CD4-positive, alpha-beta T cell treated with Interleukin-1 beta for 1 hour (primary cell): Measurements from ENCODE around the gene NPC1L1.
"Not testable (repeated sequence)": the region's sequence is repeated elsewhere in the genome, so short reads cannot be mapped to it uniquely, and the experiment has no call there.

Experiments used
- DNase-seq, 2 donors: peaks; one replicate each; pipeline ENCODE4 v3.0.0-alpha.2; 2020 to 2022

Gene NPC1L1

DNA sequence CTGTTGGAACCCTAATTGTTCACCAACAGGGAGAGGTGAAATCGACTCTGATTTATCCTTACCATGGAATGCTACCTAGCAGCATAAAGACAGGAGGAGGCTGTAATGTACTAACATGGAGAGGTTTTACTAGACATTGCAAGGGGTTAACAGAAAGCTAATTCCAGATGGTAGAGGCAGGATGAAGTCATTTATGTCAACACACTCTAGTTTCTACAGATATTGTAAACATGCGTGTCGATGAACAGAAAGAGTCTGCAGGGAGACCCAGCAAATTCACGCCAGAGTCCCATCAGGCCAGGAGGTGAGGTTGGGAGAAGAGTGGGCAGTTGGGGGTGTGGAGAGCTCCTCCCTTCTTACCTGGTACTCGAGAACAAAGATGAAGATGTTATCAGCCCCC is 7.0 kb downstream of the NPC1L1 start:
- DNase-seq, result no peak

DNA sequence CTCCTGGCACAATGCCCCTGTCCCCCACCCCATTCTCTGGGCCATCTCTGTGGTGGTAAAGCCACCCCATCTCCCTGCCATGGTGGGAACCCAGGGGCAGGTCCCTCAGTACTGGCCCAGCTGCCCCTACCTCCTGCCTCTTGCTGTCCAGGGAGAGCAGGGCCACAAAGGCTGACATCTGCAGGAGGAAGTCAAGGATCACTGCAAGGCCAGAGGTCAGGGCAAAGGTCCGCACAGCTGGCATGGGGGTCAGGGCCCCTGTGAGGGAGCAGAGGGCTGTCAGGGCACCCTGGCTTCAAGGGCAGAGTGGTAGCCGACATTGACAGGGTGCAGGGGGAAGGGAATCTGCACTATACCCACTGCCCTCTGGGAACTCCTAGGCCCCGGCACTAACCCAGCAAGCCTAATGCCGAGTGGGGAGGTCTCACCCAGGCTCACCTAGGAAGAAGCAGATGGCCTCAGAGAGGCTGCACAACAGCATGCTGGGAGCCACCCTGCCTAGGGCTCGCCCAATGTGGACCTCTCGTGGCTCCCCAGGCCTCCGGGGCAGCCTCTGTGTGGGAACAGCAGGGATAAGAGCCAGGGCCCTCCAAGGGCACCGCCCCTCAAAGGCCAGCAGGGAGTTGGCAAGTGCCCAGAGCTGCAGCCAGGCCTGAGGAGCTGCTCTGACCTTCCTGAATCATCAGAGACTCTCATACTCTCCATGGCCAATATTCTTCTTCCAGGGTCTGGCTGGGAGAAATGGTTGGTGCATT is 7.7 kb downstream of the NPC1L1 start:
- no peak for DNase-seq

DNA sequence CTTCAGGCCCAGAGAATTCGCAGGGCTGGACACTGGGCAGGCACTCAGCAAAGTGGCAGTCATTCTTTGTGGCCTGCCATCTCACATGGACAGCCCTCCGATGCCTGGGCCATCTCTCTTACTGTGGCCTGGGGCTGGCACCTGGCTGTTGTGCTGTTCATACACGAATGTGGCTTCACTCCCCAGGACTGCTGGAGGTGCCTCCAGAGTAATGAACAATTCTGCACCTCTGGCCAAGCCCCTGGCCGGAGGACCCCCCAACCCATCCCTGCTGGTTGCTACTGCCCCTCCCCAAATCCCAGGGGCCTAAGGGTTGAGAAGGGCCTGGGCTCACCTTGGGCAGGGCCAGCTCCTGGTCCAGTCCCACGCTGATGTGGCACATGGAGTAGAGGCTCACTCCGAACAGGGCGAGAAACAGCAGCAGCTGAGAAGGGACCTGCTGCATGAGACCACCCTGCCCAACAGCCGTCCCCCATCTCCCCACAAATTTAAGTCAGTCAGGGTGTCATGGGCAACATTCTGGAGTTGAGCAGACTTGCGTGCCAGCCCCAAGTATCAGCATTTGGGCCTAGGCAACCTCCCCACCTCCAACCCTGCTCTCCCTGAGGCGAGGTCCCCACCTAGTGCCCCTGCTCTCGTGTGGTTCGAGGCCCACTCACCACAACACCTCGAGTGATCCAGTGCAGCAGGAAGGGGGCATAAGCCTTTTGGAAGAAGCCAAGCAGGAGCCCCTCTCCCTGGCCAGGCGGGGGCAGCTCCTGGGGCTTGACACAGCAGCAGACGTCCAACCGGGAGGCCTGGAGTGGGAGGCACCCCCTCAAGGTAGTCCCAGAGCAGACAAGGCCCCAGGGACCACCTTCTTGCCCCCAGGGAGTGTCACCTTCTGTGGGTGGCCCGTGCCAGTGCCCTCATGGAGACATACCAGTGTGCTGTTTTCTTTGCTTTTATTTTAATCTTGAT is 9.4 kb downstream of the NPC1L1 start:
- no peak for DNase-seq

DNA sequence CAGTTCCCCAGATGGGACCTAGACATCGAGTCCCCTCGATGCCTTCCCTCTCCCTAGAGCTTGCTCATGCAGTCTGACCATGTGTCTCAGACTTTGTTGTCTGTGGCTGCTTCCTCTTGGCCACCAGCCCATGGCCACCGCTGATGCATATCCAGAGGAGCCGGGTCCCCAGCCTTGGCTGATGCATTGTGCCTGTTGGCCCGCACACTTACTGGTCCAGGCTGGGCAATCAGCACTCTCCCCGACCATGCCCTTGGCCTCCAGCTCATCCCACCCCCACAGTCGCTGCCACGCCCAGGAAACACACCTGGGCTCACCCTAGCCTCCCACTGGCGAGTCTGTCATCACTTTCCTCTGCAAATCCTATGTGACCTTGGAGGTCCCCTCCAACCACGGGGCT is 10.1 kb downstream of the NPC1L1 start:
- no peak for DNase-seq

DNA sequence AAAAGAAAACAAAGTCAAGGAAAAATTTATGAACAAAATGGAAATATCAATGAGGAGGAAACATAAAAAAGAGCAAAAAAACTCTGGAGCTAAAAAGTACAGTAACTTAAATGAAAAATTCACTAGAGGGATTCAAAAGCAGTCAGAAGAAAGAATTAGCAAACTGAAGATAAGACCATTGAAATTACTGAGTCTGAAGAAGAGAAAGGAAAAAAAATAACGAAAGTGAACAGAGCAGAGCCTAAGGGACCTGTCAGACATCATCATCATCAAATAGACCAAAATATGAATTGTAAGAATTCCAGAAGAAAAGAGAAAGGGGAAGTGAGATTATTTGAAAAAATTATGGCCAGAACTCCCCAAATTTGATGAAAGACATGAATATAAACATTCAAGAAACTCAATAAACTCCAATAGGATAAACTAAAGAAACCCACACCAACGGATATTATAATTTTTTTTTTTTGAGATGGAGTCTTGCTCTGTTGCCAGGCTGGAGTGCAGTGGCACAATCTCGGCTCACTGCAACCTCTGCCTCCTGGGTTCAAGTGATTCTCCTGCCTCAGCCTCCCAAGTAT is 16.2 kb downstream of the NPC1L1 start:
- DNase-seq, result no peak

DNA sequence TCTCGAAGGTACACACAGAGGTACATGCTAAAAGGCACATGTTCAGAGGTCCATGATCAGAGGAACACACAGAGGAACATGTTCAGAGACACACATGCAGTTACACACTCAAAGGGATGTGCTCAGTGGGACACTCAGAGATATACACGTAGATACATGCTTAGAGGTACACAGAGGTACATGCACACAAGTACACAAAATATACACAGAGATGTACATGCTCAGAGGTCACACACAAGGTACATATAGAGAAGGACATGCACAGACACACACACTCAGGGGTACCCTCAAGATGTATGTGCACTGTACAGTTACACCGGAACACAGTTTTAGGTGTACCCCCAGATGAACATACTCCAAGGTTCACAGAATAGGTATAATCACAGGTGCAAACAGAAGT is 18.8 kb downstream of the NPC1L1 start:
- DNase-seq, result no peak

DNA sequence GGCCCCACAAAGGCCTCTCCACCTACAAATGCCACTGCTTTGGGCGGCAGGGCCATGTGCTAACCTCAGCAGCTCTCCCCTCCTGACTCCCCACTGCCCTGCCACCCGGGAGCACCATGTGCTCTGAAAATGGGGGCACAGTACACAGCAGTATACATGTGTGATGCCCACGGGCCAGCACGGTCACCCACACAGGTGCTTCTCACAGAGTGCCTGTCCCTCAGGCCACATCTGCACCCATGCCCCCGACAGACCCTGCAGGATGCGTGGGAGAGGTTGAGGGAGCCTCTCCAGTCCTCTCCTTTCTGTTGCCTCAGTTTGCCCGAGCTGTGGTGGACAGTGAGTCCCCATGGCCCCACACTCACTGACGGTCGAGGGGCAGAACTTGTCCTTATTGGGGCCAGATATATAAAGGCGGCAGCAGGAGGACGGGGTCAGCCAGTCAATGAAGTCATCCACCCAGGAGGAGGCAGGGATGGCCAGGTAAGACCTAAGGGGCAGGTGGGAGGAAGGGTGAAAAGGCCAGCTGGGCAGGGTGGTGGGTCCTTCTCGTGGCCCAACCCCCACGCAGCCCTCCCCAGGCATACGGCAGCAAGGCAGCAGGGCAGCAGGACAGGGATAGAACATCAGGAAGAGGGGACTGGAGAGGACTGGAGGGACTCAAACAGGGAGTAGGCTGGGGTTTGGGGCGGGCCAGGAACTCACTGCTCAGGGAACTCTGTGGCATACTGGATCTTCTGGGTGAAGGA is 19.6 kb downstream of the NPC1L1 start:
- DNase-seq, result no peak

DNA sequence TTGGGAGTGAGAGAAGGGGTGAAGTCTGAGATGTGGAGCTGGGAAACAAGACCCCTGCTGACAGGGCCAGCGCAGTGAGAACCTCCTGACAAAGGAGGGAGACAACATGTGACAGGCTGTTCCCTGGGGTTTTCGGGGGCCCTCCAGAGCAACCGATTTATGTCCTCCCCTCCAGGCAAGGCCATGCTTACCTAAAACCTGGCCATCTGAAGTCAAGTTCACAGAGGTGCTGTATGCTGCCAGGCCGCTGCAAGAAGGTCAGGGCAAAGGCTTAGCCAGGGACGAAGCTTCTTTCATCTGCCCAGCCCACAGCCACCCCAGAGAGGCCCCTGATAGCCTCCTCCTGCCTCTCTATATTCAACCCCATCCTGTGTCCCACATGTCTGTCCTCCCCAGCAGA is 20.6 kb downstream of the NPC1L1 start:
- no peak for DNase-seq

DNA sequence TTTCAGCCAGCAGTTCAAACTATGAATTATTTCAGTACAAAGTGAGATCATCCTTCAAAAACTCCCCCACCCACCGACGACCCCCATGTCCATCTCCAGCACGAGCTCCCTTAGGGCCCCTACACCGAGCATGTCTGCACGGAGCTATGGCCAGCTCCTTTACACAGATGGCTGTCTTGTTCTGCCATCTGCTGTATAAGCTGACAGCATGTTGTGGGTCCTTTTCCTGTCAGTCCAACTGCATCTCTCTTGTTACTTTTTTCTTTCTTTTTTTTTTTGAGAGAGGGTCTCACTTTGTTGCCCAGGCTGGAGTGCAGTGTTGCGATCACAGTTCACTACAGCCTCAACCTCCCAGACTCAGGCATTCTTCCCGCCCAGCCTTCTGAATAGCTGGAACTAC is 21.6 kb downstream of the NPC1L1 start:
- DNase-seq, result no peak

DNA sequence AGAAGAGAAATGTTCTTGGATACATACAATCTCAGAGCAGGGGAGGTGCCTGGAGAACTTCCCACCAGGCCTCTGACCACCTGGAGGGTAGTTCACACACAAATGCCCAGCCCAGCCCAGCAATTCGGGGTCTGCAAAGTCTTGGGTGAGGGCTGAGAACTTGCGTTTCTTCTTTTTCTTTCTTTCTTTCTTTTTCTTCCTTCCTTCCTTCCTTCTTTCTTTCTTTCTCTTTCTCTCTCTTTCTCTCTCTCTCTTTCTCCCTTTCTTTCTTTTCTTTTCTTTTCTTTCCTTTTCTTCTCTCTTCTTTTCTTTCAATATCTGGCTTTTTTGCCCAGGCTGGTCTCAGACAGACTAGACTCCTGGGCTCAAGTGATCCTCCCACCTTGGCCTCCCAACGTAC is 22.4 kb downstream of the NPC1L1 start:
- DNase-seq, result no peak

DNA sequence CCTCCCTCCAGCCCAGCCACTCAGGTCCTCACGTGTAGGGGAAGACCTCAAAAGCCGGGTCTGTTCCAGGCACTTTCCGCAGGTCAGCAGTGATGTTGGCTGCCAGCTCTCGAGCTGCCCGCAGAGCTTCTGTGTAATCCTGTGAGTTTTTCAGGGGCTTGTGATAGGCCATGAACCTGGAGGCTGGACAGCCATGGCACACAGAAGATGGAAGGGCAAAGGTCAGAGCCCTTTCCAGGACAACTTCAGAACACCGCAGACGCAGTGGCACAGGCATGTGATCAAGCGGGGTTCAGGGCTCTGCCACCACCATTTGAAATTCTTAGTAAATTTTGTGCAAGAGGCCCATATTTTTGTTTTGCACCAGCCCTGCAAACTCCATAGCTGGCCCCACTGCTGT is 24.0 kb downstream of the NPC1L1 start:
- DNase-seq, result no peak

DNA sequence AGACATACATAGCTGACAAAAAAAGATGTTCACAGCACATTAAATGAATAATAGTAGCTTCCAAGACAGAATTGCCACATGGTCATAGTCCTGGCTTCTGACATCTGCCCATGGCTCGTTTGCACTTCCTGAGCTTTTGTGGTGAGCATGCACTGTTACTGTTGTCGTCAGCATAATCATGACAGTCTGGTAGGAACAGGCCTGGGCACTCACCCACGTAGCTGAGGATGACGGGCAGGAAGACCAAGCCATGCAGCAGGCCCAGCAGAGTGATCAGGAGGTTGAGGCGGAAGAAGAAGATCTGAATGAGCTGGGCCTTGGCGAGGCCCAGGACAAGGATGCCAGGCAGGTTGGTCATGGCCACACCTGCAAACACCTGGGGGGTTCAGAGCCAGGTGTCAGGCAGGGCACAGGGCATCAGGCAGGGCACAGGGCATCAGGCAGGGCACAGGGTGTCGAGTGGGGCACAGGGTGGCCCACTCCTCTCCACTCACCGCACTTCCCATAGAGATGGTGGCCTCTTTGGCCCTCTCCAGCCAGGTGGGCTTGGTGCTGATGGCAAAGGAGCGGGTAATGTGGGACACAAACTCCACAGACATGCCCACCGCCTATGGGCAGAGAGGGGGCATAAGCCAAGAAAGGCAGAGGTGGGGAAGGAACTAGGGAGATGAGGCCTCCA is 25.4 kb downstream of the NPC1L1 start:
- DNase-seq, result no peak

DNA sequence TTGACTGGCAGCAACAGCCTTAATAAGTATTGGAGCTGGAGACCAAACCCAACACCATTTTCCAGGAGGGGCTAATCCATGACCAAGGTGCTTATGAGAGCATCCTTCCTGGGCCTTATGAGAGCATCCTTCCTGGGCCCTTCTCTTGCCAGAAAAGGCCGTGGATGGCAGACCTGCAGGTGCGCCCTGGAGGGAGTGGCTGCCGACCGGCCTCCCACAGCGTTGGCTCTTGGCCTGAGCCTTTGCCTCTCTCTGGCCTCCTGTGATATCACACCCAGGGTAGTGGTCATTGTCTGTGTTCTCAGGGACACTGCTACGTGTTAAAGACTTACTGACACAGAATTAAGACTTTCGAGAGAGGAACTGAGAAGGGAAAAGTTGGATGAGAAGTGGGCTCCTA is 28.4 kb downstream of the NPC1L1 start:
- DNase-seq, result no peak

DNA sequence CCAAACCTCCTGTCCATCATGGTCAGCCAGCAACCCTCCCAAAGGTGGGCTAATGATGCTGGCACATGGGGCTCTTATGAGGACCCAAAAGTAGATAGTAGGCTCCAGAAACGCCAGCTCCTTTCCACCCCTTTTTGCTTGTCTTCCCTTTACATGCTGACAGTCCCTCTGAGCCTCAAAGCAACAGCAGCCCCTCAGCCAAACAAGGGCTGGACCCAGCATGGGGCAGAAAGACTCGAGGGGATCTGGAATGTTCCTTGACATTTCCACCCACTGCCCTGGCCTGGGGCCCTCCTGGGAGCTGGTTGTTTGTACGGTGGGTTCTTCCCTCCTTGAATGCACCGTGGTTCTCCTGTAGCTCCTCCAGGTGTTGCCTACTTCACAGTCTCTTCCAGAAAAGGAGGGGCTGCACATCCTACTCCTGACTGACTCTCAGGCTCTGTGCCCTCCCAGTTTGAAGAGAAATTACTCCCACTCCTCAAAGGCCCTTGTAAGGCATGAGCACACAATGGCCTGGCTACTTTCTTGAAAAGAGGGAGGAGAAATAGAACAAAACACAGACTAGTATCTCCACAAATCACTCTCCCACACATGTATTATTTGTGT is 29.2 kb downstream of the NPC1L1 start:
- no peak for DNase-seq

DNA sequence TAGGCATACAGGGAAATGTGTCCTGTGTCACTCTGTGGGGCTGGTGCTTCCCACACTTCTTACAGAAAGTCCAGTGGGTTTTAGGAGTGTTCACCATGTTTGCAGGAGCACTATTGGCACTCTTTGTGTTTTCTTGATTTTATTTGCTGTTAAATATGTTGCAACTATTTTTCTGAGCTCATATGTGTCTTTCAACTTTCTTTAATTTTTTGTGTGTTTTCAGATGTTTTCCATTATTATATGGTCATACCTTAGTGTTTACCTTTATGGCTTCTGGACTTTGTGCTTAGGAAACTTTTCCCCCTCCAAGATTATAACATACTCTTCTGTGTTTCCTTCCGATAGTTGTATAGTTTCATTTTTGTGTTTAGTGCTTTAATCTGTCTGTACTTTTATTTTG is 29.9 kb downstream of the NPC1L1 start:
- no peak for DNase-seq

DNA sequence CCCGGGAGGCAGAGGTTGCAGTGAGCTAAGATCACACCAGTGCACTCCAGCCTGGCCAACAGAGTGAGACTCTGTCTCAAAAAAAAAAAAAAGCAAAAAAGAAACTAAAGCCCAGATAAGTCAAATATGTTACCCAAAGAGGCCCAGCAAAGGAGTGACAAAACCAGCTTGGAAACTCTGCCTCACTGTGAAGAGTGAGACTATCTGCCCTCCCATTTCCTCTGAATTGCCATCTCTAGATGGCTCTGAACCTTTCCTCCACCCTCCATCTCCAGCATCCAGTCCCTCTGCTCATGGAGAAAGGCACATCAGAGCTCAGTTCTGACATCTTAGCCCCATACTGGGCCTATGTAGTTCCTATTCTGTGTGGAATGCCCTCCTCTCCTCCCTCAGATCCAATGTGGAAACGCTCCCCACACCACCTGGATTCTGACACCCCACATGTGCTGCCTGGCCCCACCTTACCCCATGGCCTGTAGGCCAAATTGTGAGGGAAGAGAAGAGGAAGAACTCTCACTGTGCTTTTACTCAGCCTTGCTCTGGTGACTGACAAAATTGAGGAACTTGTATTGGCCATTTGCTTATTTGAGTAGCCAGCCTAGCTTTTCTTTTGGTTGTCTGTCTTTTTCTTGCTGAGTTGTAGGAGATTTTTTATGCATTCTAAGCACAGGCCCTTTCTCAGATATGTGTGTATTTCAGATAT is 32.7 kb downstream of the NPC1L1 start:
- no peak for DNase-seq

DNA sequence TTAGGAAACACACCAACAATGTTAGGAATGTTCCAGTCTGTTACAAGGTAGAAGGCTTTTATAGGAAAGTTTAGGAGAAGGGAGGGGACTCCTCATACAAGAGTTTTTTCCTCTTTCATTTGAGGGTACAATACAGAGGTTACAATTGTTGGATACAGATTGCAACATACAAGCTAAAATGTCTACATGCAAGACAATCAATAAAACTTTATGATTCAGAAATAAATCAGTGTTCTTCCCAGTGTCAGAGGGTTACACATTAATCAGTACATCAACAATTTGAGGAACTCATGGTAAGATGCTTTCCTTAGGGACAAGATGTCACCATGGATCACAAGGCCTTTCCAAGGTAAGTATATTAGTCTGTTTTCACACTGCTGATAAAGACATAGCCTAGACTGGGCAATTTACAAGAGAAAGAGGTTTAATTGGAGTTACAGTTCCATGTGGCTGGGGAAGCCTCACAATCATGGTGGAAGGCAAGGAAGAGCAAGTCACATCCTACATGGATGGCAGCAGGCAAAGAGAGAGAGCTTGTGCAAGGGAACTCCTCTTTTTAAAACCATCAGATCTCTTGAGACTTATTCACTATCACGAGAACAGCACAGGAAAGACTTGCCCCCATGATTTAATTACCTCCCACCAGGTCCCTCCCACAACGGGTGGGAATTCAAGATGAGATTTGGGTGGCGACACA is 34.4 kb downstream of the NPC1L1 start:
- not testable (repeated sequence) for DNase-seq

DNA sequence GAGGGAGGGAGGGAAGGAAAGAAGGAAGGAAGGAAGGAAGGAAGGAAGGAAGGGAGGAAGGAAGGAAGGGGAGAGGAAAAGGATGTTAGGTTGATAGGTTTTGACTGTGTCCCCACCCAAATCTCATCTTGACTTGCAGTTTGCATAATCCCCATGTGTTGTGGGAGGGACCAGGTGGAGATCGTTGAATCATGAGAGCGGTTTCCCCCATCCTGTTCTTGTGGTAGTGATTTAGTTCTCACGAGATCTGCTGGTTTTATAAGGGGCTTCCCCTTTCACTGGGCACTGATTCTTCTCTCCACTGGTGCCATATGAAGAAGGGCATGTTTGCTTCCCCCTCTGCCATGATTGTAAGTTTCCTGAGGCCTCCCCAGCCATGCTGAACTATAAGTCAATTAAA is 35.5 kb downstream of the NPC1L1 start:
- DNase-seq, result no peak

DNA sequence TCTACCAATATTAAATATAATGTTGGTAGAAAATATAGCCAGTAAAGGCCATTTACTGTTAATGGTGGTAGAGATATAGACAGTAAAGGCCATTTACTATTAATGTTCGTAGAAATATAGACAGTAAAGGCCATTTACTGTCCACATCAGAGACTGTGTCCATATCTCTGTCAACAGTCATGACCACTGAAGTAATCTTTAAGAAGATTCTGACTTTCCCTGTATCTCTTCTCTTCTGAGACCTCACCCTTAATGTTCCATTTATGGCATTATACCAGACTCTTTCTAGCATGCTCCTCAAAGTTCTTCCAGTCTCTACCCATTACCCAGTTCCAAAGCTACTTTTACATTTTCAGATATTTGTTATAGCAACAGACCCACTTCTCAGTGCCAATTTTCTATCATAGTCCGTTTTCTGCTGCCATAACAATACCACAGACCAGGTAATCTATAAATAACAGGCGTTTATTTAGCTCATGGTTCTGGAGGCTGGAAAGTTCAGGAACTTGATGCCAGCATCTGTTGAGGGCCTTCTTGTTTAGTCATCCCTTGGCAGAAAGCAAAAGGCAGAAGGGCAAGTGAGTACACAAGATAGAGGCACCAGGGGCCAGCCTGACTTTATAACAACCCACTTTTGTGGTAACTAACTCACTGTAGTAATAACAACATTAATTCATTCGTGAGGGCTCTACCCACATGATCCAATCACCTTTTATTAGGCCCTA is 42.7 kb downstream of the NPC1L1 start:
- DNase-seq, result no peak
